Measurements from ENCODE around the gene HIPK4. TPM values are rescaled to one million over a fixed set of nuclear protein-coding genes. Genes with fewer than 3 reads are reported as not detected.
A peak's percentile ranks its signal among the peaks of the same experiment; 100 is the strongest.

HIPK4 gene
- total and polyA plus RNA-seq, 9 of the 15 experiments (the other 6 are each of a cell fraction or from before 2014, with no cell fraction given), result 0.06 to 0.09 TPM; not detected in 7

GRCh38 chr19:40363069-40363468 lies 26.9 kb downstream of the HIPK4 start (continued):
- TF ChIP-seq E2F4 (CRISPR knock-in tag; IDR thresholded peaks at IDR 0.05; ENCODE audit: low read depth), result no peak
- TF ChIP-seq HDAC8 (tag; IDR thresholded peaks at IDR 0.05), result no peak
- TF ChIP-seq ZNF740 (CRISPR knock-in tag; IDR thresholded peaks at IDR 0.05), result no peak
- TF ChIP-seq ZNF740 (tag; IDR thresholded peaks at IDR 0.05), result no peak
- TF ChIP-seq, protein P1, sequence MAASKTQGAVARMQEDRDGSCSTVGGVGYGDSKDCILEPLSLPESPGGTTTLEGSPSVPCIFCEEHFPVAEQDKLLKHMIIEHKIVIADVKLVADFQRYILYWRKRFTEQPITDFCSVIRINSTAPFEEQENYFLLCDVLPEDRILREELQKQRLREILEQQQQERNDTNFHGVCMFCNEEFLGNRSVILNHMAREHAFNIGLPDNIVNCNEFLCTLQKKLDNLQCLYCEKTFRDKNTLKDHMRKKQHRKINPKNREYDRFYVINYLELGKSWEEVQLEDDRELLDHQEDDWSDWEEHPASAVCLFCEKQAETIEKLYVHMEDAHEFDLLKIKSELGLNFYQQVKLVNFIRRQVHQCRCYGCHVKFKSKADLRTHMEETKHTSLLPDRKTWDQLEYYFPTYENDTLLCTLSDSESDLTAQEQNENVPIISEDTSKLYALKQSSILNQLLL (CRISPR knock-in tag; IDR thresholded peaks at IDR 0.05; ENCODE audit: borderline replicate concordance), result no peak
- peak; percentile 14 for TF ChIP-seq MEIS2 (IDR thresholded peaks at IDR 0.05; ENCODE audit: partially characterized antibody)
- no peak for TF ChIP-seq ZKSCAN8 (CRISPR knock-in tag; IDR thresholded peaks at IDR 0.05)
- no peak for TF ChIP-seq IRF2 (CRISPR knock-in tag; IDR thresholded peaks at IDR 0.05)
- TF ChIP-seq NONO (IDR thresholded peaks at IDR 0.05; ENCODE audit: low read depth in 2 of 2, low read length in 1 of 2), result no peak
- TF ChIP-seq CBX8 (IDR thresholded peaks at IDR 0.05; ENCODE audit: borderline replicate concordance, extremely low read depth, low read depth, low read length, poor library complexity, severe bottlenecking), result no peak
- TF ChIP-seq ZNF695 (CRISPR knock-in tag; IDR thresholded peaks at IDR 0.05), result no peak
- TF ChIP-seq, protein P2, sequence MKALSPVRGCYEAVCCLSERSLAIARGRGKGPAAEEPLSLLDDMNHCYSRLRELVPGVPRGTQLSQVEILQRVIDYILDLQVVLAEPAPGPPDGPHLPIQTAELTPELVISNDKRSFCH (CRISPR knock-in tag; IDR thresholded peaks at IDR 0.05), result no peak
- TF ChIP-seq, protein P2 (tag; IDR thresholded peaks at IDR 0.05), result no peak
- TF ChIP-seq ZZZ3 (IDR thresholded peaks at IDR 0.05), result no peak
- TF ChIP-seq ZNF696 (CRISPR knock-in tag; conservative IDR thresholded peaks at IDR 0.05), result no peak
- no peak for TF ChIP-seq TSHZ1 (CRISPR knock-in tag; IDR thresholded peaks at IDR 0.05)
- TF ChIP-seq UBTF (IDR thresholded peaks at IDR 0.05; ENCODE audit: borderline replicate concordance in 1 of 2, low read depth in 2 of 2, low read length in 2 of 2), result no peak

Measured in K562 (cell line).